HG02973 (cell line): ENCODE results near the gene LETM1.

Experiments used
- ATAC-seq: cut with Tn5 transposase; IDR thresholded peaks from one replicate; pipeline ENCODE4 v1.9.1; 2021; ENCODE audit warnings: moderate library complexity; ENCODE audit not compliant: unreplicated experiment

The LETM1 gene

GRCh38 chr4:1783015-1783414, 72.9 kb downstream of the LETM1 start:
- ATAC-seq = no peak

- no peak for ATAC-seq
Observed at GRCh38 chr4:1780435-1780834, 75.5 kb downstream of the LETM1 start.

DNA sequence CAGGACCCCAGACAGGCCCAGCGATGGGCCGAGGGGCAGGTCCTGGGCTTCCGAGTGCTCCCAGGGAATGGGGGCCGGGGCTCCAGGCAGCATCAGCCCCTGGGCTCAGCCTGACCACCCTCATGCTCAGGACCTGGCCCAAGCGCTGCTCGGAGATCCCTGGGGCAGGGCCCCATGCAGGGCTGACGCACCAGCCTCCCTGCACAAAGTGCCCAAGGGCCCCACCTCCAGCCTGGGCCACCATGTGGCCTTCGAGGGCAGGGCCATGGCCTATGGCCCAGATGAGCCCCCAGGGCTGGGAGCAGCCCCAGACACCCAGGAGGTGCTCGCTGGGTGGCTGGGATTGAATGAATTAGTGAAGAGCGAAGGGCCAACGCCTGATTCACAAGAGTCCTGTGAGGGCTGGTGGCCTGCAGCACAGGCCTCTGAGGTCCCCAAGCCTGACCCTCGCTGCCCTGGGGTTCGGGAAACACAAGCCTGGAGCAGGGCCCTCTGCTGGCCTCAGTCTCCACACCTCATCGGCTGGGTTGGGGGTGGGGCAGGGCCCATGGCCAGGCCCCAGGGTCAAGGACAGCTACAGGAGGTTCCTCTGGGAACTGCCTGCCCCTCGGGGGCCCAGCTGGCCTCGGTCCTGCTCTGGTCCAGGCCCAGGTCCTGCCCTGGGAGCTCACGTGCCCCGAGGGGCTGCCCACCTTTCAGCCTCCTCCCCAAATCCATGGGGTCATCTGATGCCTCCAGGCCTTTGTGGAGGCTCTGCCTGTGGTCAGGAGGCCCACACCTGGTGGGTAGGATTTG, 76.2 kb downstream of the LETM1 start:
- ATAC-seq = no peak

DNA sequence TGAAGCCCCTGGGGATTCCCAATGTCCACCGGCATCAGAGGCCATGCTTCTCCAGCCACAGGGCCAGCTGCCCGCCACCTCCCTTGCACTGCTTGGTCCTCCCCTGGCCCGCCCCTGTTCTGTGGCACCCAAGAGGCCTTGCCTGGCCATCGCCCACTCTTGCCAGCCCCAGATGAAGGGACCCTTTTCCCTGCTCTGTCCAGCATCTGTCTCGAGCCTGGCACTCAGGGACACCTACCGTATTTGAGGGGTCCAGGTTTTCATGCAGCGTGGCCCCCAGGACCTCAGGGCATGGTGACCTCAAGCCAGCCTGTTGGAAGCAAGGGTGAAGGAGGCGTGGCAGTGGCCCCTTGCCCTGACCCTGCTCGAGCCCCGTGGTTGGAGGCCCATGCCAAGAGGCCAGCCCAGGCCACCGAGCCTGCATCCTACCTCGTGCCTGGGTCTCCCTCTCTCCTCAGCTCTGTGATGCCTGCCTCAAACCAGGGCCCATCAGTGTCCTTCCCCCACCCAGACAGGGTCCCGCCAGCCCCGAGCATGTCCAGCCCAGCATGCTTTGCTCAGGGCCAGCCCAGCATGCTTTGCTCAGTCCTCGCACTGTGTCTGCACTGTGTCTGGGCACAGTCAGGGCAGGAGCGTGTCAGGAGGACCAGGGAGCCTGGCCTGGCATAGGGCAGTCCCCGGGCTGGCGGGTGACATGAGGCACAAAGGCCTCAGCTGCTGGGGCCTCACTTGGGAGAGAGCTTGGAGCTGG, 77.1 kb downstream of the LETM1 start:
- ATAC-seq = no peak

- no peak for ATAC-seq
Observed at GRCh38 chr4:1777822-1778641, 77.9 kb downstream of the LETM1 start.

DNA sequence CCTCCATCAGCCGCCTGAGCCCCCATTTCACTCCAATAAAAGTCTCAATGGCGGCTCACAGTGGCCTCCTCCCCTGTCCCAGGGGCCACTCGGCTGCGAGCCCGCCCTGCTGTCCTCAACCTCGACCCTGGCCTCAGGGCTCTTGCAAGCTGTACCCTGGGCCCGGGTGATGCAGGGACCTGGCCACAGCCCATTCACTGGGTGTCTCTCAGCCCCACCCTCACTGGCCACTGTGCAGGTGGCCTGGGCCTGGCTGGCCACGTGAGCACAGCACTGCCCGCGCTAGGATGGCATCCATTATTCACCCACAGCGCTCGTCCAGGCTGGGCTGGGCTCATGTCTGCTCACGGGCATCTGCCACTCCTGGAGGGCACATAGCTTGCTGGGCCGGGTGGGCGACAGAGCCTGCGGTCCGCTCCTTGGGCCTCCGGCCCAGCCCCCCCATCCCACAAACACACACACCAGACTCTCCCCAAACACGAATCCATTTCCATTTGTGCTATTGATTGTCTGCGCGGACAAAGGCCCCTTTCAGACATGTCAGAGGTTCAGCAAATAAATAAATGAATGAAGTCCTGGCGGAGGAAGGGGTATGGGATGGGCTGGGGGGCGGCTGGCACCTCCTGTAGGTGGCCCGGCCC, 79.3 kb downstream of the LETM1 start:
- ATAC-seq = no peak

- no peak for ATAC-seq
Observed at GRCh38 chr4:1775731-1776500, 80.0 kb downstream of the LETM1 start.

GRCh38 chr4:1773754-1774153, 82.2 kb downstream of the LETM1 start:
- ATAC-seq = no peak

DNA sequence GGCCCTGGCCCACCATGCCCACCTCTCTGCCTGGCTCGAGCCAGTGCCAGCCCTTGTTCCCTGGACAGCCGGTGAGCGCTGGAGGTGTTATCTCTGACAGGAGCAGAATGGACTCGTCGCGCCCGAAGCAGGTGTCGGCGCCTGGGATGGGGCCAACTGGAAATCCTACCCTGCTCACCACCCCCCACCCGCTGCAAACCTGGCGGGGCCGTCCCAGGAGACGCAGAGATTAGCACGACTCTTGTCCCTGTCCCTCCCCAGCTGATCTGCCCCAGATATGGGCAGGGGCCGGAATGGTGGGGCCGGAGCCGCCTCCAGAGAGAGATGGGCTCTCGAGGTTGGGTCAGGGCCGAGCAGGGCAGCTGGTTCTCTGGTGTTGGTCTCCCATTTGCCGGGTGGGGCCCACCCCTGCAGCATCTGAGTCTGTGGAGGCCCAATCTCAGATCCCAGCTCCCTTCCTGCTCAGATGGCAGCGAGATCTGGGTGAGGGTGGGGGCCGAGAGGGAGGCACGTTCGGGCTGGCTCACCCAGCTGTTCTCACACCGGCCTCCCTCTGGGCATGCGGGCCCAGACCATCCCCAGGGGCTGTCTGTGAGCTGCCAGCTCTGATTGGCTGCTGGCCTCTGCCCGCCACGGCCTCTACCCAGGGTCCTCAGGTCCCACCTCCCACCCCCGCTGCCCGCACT, 83.0 kb downstream of the LETM1 start:
- no peak for ATAC-seq

- ATAC-seq = no peak
Observed at GRCh38 chr4:1771555-1772305, 84.2 kb downstream of the LETM1 start.

GRCh38 chr4:1770791-1771231, 85.1 kb downstream of the LETM1 start:
- no peak for ATAC-seq

DNA sequence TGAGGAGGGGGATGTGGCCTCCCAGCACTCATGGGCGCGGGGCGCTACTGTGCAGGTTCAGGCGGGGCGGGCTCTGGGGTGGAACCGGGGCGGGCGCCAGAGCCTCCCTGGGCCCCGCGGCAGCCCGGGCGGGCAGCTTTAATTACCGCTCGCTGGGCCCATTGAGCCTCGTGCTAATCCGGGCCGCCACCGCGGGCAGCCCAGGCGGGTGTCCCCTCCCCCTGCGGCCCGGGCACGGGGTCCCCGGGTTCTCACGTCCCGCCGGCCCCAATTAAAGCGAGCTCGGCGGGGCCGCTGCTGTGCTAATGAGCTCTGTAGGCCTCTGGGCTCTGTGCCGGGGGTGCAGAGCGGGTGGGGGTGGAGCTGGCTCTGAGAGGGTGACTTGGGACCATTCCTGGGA, 85.7 kb downstream of the LETM1 start:
- ATAC-seq = no peak

DNA sequence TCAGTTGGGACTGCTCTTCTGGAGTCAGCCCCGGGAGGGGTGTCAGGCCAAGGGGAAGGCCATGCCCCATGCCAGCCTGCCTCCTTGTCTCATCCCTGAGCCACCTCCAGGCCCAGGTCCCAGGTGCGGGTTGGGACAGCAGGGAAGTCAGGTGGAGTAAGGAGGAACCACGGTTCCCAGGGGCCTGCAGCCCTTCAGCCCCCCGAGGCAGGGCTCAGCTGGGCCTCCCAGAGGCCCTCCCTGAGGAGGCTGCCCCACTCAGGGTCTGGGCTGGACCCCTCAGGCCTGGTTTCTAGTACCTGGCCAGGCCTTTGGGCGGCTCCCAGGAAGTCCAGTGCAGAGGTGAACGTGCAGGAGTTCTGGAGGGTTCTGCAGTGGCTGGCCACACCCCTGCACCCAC, 86.3 kb downstream of the LETM1 start:
- ATAC-seq = no peak

- ATAC-seq = no peak
Observed at GRCh38 chr4:1768367-1769034, 87.5 kb downstream of the LETM1 start.

DNA sequence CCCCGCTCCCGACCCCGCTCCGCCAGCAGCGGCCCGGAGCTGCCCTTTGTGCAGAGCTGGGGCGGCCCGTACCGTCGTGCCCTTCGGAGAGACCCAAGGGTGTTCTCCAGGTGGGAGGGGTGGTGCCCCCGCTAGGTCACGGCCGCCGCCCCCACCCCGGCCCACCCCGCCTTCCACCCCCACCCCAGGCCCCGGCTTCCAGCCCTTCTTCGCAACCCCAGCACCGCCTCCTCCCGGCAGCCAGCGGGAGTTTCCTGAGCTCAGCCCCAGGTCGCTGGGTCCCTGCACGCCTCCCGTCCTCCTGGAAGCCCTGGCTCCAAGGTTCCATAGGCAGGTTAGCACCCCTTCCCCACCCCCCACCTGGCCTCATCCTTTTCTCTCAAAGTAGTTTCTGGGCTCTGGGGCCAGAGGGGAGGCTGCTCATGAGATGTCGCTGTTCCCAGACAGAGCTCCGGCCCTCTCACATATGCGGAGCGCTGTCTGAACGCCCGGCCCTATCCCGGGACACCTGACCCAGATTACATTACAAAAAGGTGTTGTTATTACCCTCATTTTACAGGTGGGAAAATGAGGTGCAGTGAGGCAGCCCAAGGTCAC, 88.1 kb downstream of the LETM1 start:
- ATAC-seq = no peak

DNA sequence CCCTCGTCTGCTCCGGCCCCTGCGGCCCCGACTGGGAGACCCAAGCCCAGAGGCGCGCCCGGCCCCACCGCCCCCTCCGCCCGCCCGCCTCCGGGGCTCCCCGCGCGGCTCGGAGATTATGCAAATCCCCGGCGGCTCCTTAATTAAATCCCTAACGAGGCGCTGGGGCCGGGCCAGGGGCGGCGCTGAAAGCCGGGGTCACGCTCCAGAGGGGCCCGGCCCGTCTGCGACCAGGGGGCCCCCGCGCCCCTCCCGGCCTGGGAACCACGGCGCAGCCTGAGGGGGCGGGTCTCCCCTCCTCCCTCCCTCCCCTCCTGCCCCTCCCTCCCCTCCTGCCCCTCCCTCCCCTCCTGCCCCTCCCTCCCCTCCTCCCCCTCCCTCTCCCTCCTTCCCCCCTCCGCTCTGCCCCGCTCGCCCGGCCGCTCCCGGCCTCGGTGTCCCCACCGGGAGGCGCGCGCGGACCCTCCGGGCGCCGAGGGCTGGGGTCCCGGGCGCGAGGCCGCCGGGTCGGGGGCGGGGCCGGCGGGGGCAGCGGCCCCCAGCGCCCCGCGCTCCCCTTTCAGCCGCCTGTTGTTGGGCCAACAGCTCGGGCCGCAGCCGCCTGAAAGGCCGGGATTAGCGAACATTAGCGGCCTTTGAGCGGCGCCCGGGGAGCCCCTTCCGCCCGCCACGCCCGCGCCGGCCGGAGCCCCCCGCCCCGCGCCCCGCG, 88.7 kb downstream of the LETM1 start:
- ATAC-seq = no peak
